ENCODE results near the gene MCCD1. TPM values are rescaled to one million over a fixed set of nuclear protein-coding genes. Genes with fewer than 3 reads are reported as not detected.
"Not testable (repeated sequence)": the region's sequence is repeated elsewhere in the genome, so short reads cannot be mapped to it uniquely, and the experiment has no call there.

The MCCD1 gene
- total RNA-seq, 1 experiment from 2014 or later = not detected

GRCh38 chr6:31498748-31499147, 30.0 kb upstream of the MCCD1 start:
- Mint-ChIP-seq H3K4me1 (peaks cover 38% of the 10 kb centered on the region in 2 experiments), H3K4me3 (peak overlapping the region; percentile 82 to 95), H3K36me3 (ENCODE audit: insufficient read depth in 1 of 3, low read depth in 3 of 3) (peaks cover 0 to 5% (median 0%) of the 10 kb centered on the region in 3 experiments; a peak in 3 of 7 replicates), H3K9me3 (no peaks in the 10 kb centered on the region; a peak in 2 of 5 replicates), H3K27me3 (ENCODE audit: low read depth) (peaks cover 49% of the 10 kb centered on the region), H3K27ac (peak overlapping the region in 1 of 3 experiments; percentile 35; a peak in 2 of 7 replicates)
- no peaks in the 10 kb centered on the region; the same call in 1 of the 2 replicates for H3K79me2 ChIP-seq (ENCODE audit: insufficient read depth, low read length)
- H3K4me2 ChIP-seq (ENCODE audit: insufficient read depth, insufficient read length, low read length) = peak overlapping the region; percentile 63
- H3K79me1 ChIP-seq (ENCODE audit: insufficient read depth, low read depth, low read length, poor library complexity, severe bottlenecking) = peaks cover 3% of the 10 kb centered on the region
- no peak overlapping the region for H3K56ac ChIP-seq (ENCODE audit: insufficient read length, low read depth, low read length)
- no peaks in the 10 kb centered on the region for H4K20me1 ChIP-seq (ENCODE audit: control insufficient read depth, insufficient read depth, insufficient read length)
- H3K18ac ChIP-seq (ENCODE audit: insufficient read length, low read depth, low read length) = no peak overlapping the region
- no peak overlapping the region for H4K91ac ChIP-seq (ENCODE audit: insufficient read length, low read depth, low read length)
- H3K4me1 ChIP-seq (ENCODE audit: insufficient read depth, low read length) = peaks cover 3% of the 10 kb centered on the region; the same call in 1 of the 2 replicates
- no peak for TF ChIP-seq CTCF (conservative IDR thresholded peaks at IDR 0.05)
- H3T11ph ChIP-seq (ENCODE audit: low read length) = no peak overlapping the region
- no peaks in the 10 kb centered on the region; the same call in 1 of the 2 replicates for H3K27me3 ChIP-seq (ENCODE audit: insufficient read depth, low read length)
- no peak overlapping the region for H2BK120ac ChIP-seq (ENCODE audit: low read depth, low read length, poor library complexity, severe bottlenecking)
- H3K9me3 ChIP-seq (ENCODE audit: control insufficient read depth, low read depth, low read length) = no peaks in the 10 kb centered on the region
- no peak overlapping the region; the same call in 1 of the 2 replicates for H3K14ac ChIP-seq (ENCODE audit: insufficient read depth, low read length)
- no peak overlapping the region for H3K27ac ChIP-seq (ENCODE audit: insufficient read length, low read depth, low read length)
- H2BK5ac ChIP-seq (ENCODE audit: insufficient read length, low read length) = no peak overlapping the region
- no peak overlapping the region for H2BK15ac ChIP-seq (ENCODE audit: low read depth, low read length)
- H4K5ac ChIP-seq (ENCODE audit: insufficient read length, low read depth, low read length) = no peak overlapping the region
- peaks cover 15% of the 10 kb centered on the region for H3K23me2 ChIP-seq (ENCODE audit: insufficient read length, low read depth, low read length, poor library complexity, severe bottlenecking)
- no peak overlapping the region for H2AFZ ChIP-seq (ENCODE audit: low read length)
- no peak overlapping the region for H3K4ac ChIP-seq (ENCODE audit: low read depth, low read length)
- no peak for DNase-seq
- no peak overlapping the region for H4K8ac ChIP-seq (replicated peaks; ENCODE audit: insufficient read length, low read depth, low read length)
- no peak overlapping the region for H2BK20ac ChIP-seq (ENCODE audit: low read depth, low read length, poor library complexity, severe bottlenecking)
- H2BK12ac ChIP-seq (ENCODE audit: insufficient read length, low read depth, low read length) = no peak overlapping the region
- no CpG with 5 or more reads among the region's 21 CpGs for WGBS (ENCODE audit: extremely low coverage, insufficient read length, low lambda C conversion rate)
- H2AK5ac ChIP-seq (ENCODE audit: insufficient read length, low read length) = no peak overlapping the region
- no peak overlapping the region for H3K23ac ChIP-seq (ENCODE audit: insufficient read length, low read depth, low read length)
- H3K9ac ChIP-seq (ENCODE audit: extremely low read depth, insufficient read length, low read length) = peak overlapping the region; percentile 20

GRCh38 chr6:31499648-31500047, 29.1 kb upstream of the MCCD1 start:
- not testable (repeated sequence) for H3K79me1 ChIP-seq (ENCODE audit: insufficient read depth, low read depth, low read length, poor library complexity, severe bottlenecking); H3K27ac ChIP-seq (ENCODE audit: insufficient read length, low read depth, low read length); H2AFZ ChIP-seq (ENCODE audit: low read length); H4K8ac ChIP-seq (replicated peaks; ENCODE audit: insufficient read length, low read depth, low read length); H3T11ph ChIP-seq (ENCODE audit: low read length); H3K36me3 Mint-ChIP-seq (ENCODE audit: insufficient read depth in 1 of 3, low read depth in 3 of 3); H3K9me3 ChIP-seq (ENCODE audit: control insufficient read depth, low read depth, low read length); H3K18ac ChIP-seq (ENCODE audit: insufficient read length, low read depth, low read length); H3K79me2 ChIP-seq (ENCODE audit: insufficient read depth, low read length); DNase-seq; H3K9ac ChIP-seq (ENCODE audit: extremely low read depth, insufficient read length, low read length); H4K91ac ChIP-seq (ENCODE audit: insufficient read length, low read depth, low read length); H3K23ac ChIP-seq (ENCODE audit: insufficient read length, low read depth, low read length); H2BK15ac ChIP-seq (ENCODE audit: low read depth, low read length); H2BK5ac ChIP-seq (ENCODE audit: insufficient read length, low read length); H3K9me3 Mint-ChIP-seq; H3K56ac ChIP-seq (ENCODE audit: insufficient read length, low read depth, low read length); H3K14ac ChIP-seq (ENCODE audit: insufficient read depth, low read length); H2BK20ac ChIP-seq (ENCODE audit: low read depth, low read length, poor library complexity, severe bottlenecking); H2AK5ac ChIP-seq (ENCODE audit: insufficient read length, low read length); H3K27me3 ChIP-seq (ENCODE audit: insufficient read depth, low read length); H4K20me1 ChIP-seq (ENCODE audit: control insufficient read depth, insufficient read depth, insufficient read length); H3K27ac Mint-ChIP-seq; H2BK120ac ChIP-seq (ENCODE audit: low read depth, low read length, poor library complexity, severe bottlenecking); H4K5ac ChIP-seq (ENCODE audit: insufficient read length, low read depth, low read length); H3K23me2 ChIP-seq (ENCODE audit: insufficient read length, low read depth, low read length, poor library complexity, severe bottlenecking); H2BK12ac ChIP-seq (ENCODE audit: insufficient read length, low read depth, low read length); H3K4me1 ChIP-seq (ENCODE audit: insufficient read depth, low read length); H3K4ac ChIP-seq (ENCODE audit: low read depth, low read length)
- H3K4me1 Mint-ChIP-seq = peaks cover 37 to 38% of the 10 kb centered on the region in 2 experiments
- peak overlapping the region; percentile 82 to 95 for H3K4me3 Mint-ChIP-seq
- no CpG with 5 or more reads among the region's 2 CpGs for WGBS (ENCODE audit: extremely low coverage, insufficient read length, low lambda C conversion rate)
- H3K27me3 Mint-ChIP-seq (ENCODE audit: low read depth) = peaks cover 43% of the 10 kb centered on the region
- H3K4me2 ChIP-seq (ENCODE audit: insufficient read depth, insufficient read length, low read length) = peak overlapping the region; percentile 63

All from H9 (cell line).